HEK293 (cell line): Measurements from ENCODE around the gene ENDOV.

Experiments used
- CTCF ChIA-PET: fragments of 350-600 bp; formaldehyde crosslinking; extraction: SDS; loops from one replicate; lab custom pipeline; 2021; ENCODE audit warnings: antibody characterized with exemption; lab: Yijun Ruan, JAX
- POLR2A ChIA-PET: fragments of 300-600 bp; formaldehyde crosslinking; extraction: SDS; loops from one replicate; lab custom pipeline; 2020; ENCODE audit warnings: antibody characterized with exemption, inconsistent platforms; lab: Yijun Ruan, JAX
- H3K27ac ChIP-seq: fragments of 200-500 bp; sonication (Bioruptor generic); 2 replicates; pipeline ENCODE4 v1.5.1; 2014; ENCODE audit warnings: low read depth, low read length, control low read depth, inconsistent platforms; ENCODE audit errors: extremely low read depth
- H3K36me3 ChIP-seq, 2 experiments: fragments of 200-500 bp in 1 of 2; sonication (Bioruptor generic) in 1 of 2; 1 replicate in 1 of 2; 2 replicates in 1 of 2; pipeline ENCODE4 v1.5.1; 2014 to 2017; ENCODE audit warnings: inconsistent platforms in 2 of 2, low read length in 2 of 2; ENCODE audit not compliant: control insufficient read depth in 2 of 2, insufficient read depth in 1 of 2
- H3K4me1 ChIP-seq: fragments of 200-500 bp; sonication (Bioruptor generic); 2 replicates; pipeline ENCODE4 v1.5.1; 2014; ENCODE audit warnings: mild to moderate bottlenecking, low read length, inconsistent platforms; ENCODE audit not compliant: control insufficient read depth, insufficient read depth
- H3K4me3 ChIP-seq: 2 replicates; pipeline ENCODE4 v1.5.1; 2011; ENCODE audit warnings: low read depth, mild to moderate bottlenecking, control low read depth, low read length, moderate library complexity
- H3K9me3 ChIP-seq: fragments of 200-500 bp; sonication (Bioruptor generic); 2 replicates; pipeline ENCODE4 v1.5.1; 2014; ENCODE audit warnings: low read depth, low read length, inconsistent platforms; ENCODE audit not compliant: control insufficient read depth, insufficient read depth
- BCL11B ChIP-seq: fragments of 450-650 bp; formaldehyde crosslinking; IDR thresholded peaks from 2 replicates; pipeline ENCODE4 v1.5.1; 2016; ENCODE audit warnings: low read depth, missing biosample characterization, missing genetic modification characterization
- FEZF1 ChIP-seq: fragments of 450-650 bp; formaldehyde crosslinking; IDR thresholded peaks from 2 replicates; pipeline ENCODE4 v1.5.1; 2016; ENCODE audit warnings: missing biosample characterization, missing genetic modification characterization
- GLIS1 ChIP-seq: fragments of 450-650 bp; formaldehyde crosslinking; IDR thresholded peaks from 2 replicates; pipeline ENCODE4 v1.5.1; 2016; ENCODE audit warnings: missing biosample characterization, missing genetic modification characterization
- GLIS2 ChIP-seq: fragments of 450-650 bp; formaldehyde crosslinking; IDR thresholded peaks from 2 replicates; pipeline ENCODE4 v1.5.1; 2016; ENCODE audit warnings: missing biosample characterization, missing genetic modification characterization
- HIC1 ChIP-seq: fragments of 450-650 bp; formaldehyde crosslinking; IDR thresholded peaks from 2 replicates; pipeline ENCODE4 v1.5.1; 2016; ENCODE audit warnings: missing biosample characterization, missing genetic modification characterization
- IKZF3 ChIP-seq: fragments of 450-650 bp; IDR thresholded peaks from 2 replicates; pipeline ENCODE4 v1.5.0; 2018; ENCODE audit warnings: missing biosample characterization, mild to moderate bottlenecking, missing genetic modification characterization, moderate library complexity
- ZBTB17 ChIP-seq: fragments of 450-650 bp; formaldehyde crosslinking; IDR thresholded peaks from 2 replicates; pipeline ENCODE4 v1.5.1; 2016; ENCODE audit warnings: missing biosample characterization, missing genetic modification characterization
- ZIC2 ChIP-seq: fragments of 450-650 bp; formaldehyde crosslinking; IDR thresholded peaks from 2 replicates; pipeline ENCODE4 v1.5.1; 2016; ENCODE audit warnings: missing biosample characterization, missing genetic modification characterization
- ZNF10 ChIP-seq: fragments of 450-650 bp; formaldehyde crosslinking; IDR thresholded peaks from 2 replicates; pipeline ENCODE4 v1.5.1; 2017; ENCODE audit warnings: missing biosample characterization, missing genetic modification characterization
- ZNF132 ChIP-seq: fragments of 450-650 bp; formaldehyde crosslinking; IDR thresholded peaks from 2 replicates; pipeline ENCODE4 v1.5.1; 2017; ENCODE audit warnings: missing biosample characterization, missing genetic modification characterization, borderline replicate concordance
- ZNF138 ChIP-seq: fragments of 450-650 bp; formaldehyde crosslinking; IDR thresholded peaks from 2 replicates; pipeline ENCODE4 v1.5.1; 2016; ENCODE audit warnings: missing biosample characterization, missing genetic modification characterization, borderline replicate concordance
- ZNF146 ChIP-seq: fragments of 450-650 bp; formaldehyde crosslinking; IDR thresholded peaks from 2 replicates; pipeline ENCODE4 v1.5.1; 2016; ENCODE audit warnings: missing biosample characterization, missing genetic modification characterization
- ZNF16 ChIP-seq: fragments of 450-650 bp; formaldehyde crosslinking; IDR thresholded peaks from 2 replicates; pipeline ENCODE4 v1.5.1; 2016; ENCODE audit warnings: low read depth, missing biosample characterization, missing genetic modification characterization
- ZNF175 ChIP-seq: fragments of 450-650 bp; formaldehyde crosslinking; IDR thresholded peaks from 2 replicates; pipeline ENCODE4 v1.5.1; 2016; ENCODE audit warnings: missing biosample characterization, missing genetic modification characterization
- ZNF274 ChIP-seq, 2 experiments: fragments of 200-500 bp in 1 of 2; fragments of 450-650 bp in 1 of 2; sonication (Bioruptor generic) in 1 of 2; formaldehyde crosslinking in 1 of 2; IDR thresholded peaks; 2 replicates each; pipeline versions ENCODE4 v1.5.1 to v1.6.1; 2014 to 2016; ENCODE audit warnings: borderline replicate concordance in 1 of 2, inconsistent platforms in 1 of 2, low read length in 1 of 2, missing biosample characterization in 1 of 2, missing genetic modification characterization in 1 of 2
- ZNF416 ChIP-seq: fragments of 450-650 bp; formaldehyde crosslinking; IDR thresholded peaks from 2 replicates; pipeline ENCODE4 v1.5.1; 2016; ENCODE audit warnings: missing biosample characterization, missing genetic modification characterization
- ZNF423 ChIP-seq: fragments of 450-650 bp; formaldehyde crosslinking; IDR thresholded peaks from 2 replicates; pipeline ENCODE4 v1.5.1; 2016; ENCODE audit warnings: missing biosample characterization, missing genetic modification characterization
- ZNF600 ChIP-seq: fragments of 450-650 bp; formaldehyde crosslinking; IDR thresholded peaks from 2 replicates; pipeline ENCODE4 v1.5.1; 2016; ENCODE audit warnings: missing biosample characterization, missing genetic modification characterization
- ZNF610 ChIP-seq: fragments of 450-650 bp; formaldehyde crosslinking; IDR thresholded peaks from 2 replicates; pipeline ENCODE4 v1.5.1; 2016; ENCODE audit warnings: missing biosample characterization, missing genetic modification characterization, borderline replicate concordance
- ZNF658 ChIP-seq: fragments of 450-650 bp; formaldehyde crosslinking; IDR thresholded peaks from 2 replicates; pipeline ENCODE4; 2016; ENCODE audit warnings: missing biosample characterization, missing genetic modification characterization
- ZNF670 ChIP-seq: fragments of 450-650 bp; formaldehyde crosslinking; IDR thresholded peaks from 2 replicates; pipeline ENCODE4 v1.5.1; 2016; ENCODE audit warnings: missing biosample characterization, missing genetic modification characterization, low read depth
- ZNF677 ChIP-seq: fragments of 450-650 bp; IDR thresholded peaks from 2 replicates; pipeline ENCODE4 v1.5.0; 2018; ENCODE audit warnings: missing biosample characterization, mild to moderate bottlenecking, missing genetic modification characterization, moderate library complexity
- ZNF692 ChIP-seq: fragments of 450-650 bp; formaldehyde crosslinking; IDR thresholded peaks from 2 replicates; pipeline ENCODE4 v1.5.1; 2016; ENCODE audit warnings: missing biosample characterization, missing genetic modification characterization
- ZNF747 ChIP-seq: fragments of 450-650 bp; formaldehyde crosslinking; IDR thresholded peaks from 2 replicates; pipeline ENCODE4 v1.5.1; 2016; ENCODE audit warnings: missing biosample characterization, missing genetic modification characterization
- ZNF785 ChIP-seq: fragments of 450-650 bp; formaldehyde crosslinking; IDR thresholded peaks from 2 replicates; pipeline ENCODE4 v1.5.1; 2016; ENCODE audit warnings: missing biosample characterization, missing genetic modification characterization

Gene ENDOV

GRCh38 chr17:80432350-80432955 is 17.5 kb downstream of the ENDOV start:
- CTCF ChIA-PET = no interaction called here
- TF ChIP-seq ZBTB17 (tag by site-specific recombination) (no peak), ZIC2 (tag by site-specific recombination) (0 out of 2 replicates have a peak, but pooled peaks have one; percentile 18), ZNF677 (no peak), FEZF1 (tag by site-specific recombination) (no peak), GLIS2 (tag by site-specific recombination) (peak; percentile 27; the same call in 1 of the 2 replicates), ZNF274 (IDR thresholded peaks at IDR 0.05; ENCODE audit: low read length) (no peak), ZNF274 (tag by site-specific recombination; IDR thresholded peaks at IDR 0.05; ENCODE audit: borderline replicate concordance) (no peak), GLIS1 (tag by site-specific recombination) (peak; percentile 90), ZNF175 (tag by site-specific recombination) (no peak), ZNF16 (tag by site-specific recombination) (no peak), HIC1 (tag by site-specific recombination) (no peak), BCL11B (tag by site-specific recombination) (no peak), IKZF3 (tag by site-specific recombination) (no peak), ZNF658 (no peak)
- POLR2A ChIA-PET = interaction anchor here (1.4 kb wide), 1 partner anchor 22 kb away, joined by 3 read pairs; no protein-coding TSS in a partner anchor
- H3K36me3 ChIP-seq = no peaks in the 10 kb centered on the region
- H3K4me1 ChIP-seq = no peaks in the 10 kb centered on the region
- H3K27ac ChIP-seq = no peak overlapping the region
- H3K4me3 ChIP-seq = no peak overlapping the region
- H3K9me3 ChIP-seq = no peaks in the 10 kb centered on the region

- POLR2A ChIA-PET = interaction anchor here (1.4 kb wide), 1 partner anchor 22 kb away, joined by 3 read pairs; no protein-coding TSS in a partner anchor
- Histone ChIP-seq H3K36me3 (no peaks in the 10 kb centered on the region), H3K9me3 (no peaks in the 10 kb centered on the region)
- TF ChIP-seq ZNF423 (tag by site-specific recombination) = no peak
- TF ChIP-seq, all 188 proteins: peak for 0
- Histone ChIP-seq H3K4me1 (no peaks in the 10 kb centered on the region), H3K27ac (no peak overlapping the region), H3K4me3 (no peak overlapping the region)
- CTCF ChIA-PET = no interaction called here
These were observed 18.1 kb downstream of the ENDOV start for GRCh38 chr17:80432961-80433550.

- POLR2A ChIA-PET = no interaction called here
- no peaks in the 10 kb centered on the region for H3K36me3 ChIP-seq
- no peak overlapping the region for H3K4me3 ChIP-seq
- no peaks in the 10 kb centered on the region for H3K4me1 ChIP-seq
- no peaks in the 10 kb centered on the region for H3K9me3 ChIP-seq
- no peak overlapping the region for H3K27ac ChIP-seq
- CTCF ChIA-PET = no interaction called here
- TF ChIP-seq ZNF132 (tag by site-specific recombination) = no peak
- no peak for TF ChIP-seq ZNF10 (tag by site-specific recombination)
- no peak for TF ChIP-seq ZNF670 (tag by site-specific recombination)
- 0 out of 2 replicates have a peak, but pooled peaks have one; percentile 19 for TF ChIP-seq ZNF146
- 0 out of 2 replicates have a peak, but pooled peaks have one; percentile 22 for TF ChIP-seq ZNF600
- TF ChIP-seq ZNF138 (tag by site-specific recombination) = no peak
- TF ChIP-seq ZNF692 (tag by site-specific recombination) = no peak
- no peak for TF ChIP-seq ZNF747 (tag by site-specific recombination)
- no peak for TF ChIP-seq ZNF610
- TF ChIP-seq HIC1 (tag by site-specific recombination) = no peak
- no peak for TF ChIP-seq ZNF416
- no peak for TF ChIP-seq ZNF785 (tag by site-specific recombination)
These were observed 19.1 kb downstream of the ENDOV start for GRCh38 chr17:80433916-80434666.
